NB4 (cell line): ENCODE data around the gene EMX2.

Experiments
- POLR2A ChIP-seq: IDR thresholded peaks from 2 replicates; pipeline ENCODE4 v1.6.1; 2011; ENCODE audit warnings: mild to moderate bottlenecking; ENCODE audit not compliant: insufficient read length; ENCODE audit errors: extremely low read depth
- TF ChIP-seq, protein P1 (sequence below): IDR thresholded peaks from one replicate; pipeline ENCODE4 v1.5.1; 2012; ENCODE audit warnings: low read depth, low read length
- TF ChIP-seq, protein P2 (sequence below): IDR thresholded peaks from 2 replicates; pipeline ENCODE4 v1.6.1; 2011; ENCODE audit warnings: low read depth, low read length

DNA sequence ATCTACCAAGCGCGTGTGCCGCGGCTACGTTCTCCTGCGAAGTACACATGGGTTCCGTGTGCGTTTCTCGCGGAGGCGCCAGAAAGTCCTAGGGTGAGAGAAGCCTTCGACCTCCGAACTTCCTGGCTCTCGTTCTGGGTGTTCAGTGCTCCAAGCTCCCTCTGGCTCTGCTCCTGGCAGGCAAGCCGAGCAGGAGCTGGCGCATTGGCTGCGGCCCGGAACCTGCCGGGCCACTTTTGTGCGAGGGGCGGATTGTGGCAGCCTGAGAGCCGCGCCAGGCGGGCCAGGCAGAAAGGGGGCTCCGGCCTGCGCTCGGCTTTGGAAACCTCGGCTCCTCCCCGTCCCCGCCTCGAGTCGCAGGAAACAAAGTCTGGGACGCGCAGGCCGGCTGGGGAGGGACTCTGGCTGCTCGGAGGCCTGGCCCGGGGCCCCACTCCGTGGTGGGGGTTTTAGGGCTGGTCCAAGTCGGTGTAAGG lies 9.6 kb downstream of the EMX2 start:
- TF ChIP-seq, protein P1, sequence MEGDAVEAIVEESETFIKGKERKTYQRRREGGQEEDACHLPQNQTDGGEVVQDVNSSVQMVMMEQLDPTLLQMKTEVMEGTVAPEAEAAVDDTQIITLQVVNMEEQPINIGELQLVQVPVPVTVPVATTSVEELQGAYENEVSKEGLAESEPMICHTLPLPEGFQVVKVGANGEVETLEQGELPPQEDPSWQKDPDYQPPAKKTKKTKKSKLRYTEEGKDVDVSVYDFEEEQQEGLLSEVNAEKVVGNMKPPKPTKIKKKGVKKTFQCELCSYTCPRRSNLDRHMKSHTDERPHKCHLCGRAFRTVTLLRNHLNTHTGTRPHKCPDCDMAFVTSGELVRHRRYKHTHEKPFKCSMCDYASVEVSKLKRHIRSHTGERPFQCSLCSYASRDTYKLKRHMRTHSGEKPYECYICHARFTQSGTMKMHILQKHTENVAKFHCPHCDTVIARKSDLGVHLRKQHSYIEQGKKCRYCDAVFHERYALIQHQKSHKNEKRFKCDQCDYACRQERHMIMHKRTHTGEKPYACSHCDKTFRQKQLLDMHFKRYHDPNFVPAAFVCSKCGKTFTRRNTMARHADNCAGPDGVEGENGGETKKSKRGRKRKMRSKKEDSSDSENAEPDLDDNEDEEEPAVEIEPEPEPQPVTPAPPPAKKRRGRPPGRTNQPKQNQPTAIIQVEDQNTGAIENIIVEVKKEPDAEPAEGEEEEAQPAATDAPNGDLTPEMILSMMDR, result no peak
- no peak for TF ChIP-seq POLR2A
- TF ChIP-seq, protein P2, sequence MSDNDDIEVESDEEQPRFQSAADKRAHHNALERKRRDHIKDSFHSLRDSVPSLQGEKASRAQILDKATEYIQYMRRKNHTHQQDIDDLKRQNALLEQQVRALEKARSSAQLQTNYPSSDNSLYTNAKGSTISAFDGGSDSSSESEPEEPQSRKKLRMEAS, result no peak
